ENCODE measurements around the gene INTS1. TPM values are rescaled to one million over a fixed set of nuclear protein-coding genes. Genes with fewer than 3 reads are reported as not detected.

The INTS1 gene
- total RNA-seq, 2 experiments from 2014 or later, result 91.0 to 91.5 TPM

GRCh38 chr7:1539181-1539881 is 35.1 kb upstream of the INTS1 start:
- no peaks in the 10 kb centered on the region for H3K27me3 Mint-ChIP-seq
- Histone ChIP-seq H3K27me3 (ENCODE audit: control insufficient read depth in 1 of 2, insufficient read depth in 2 of 2, low read length in 2 of 2) (no peaks in the 10 kb centered on the region), H3K36me3 (ENCODE audit: insufficient read depth, low read length) (peaks cover 65% of the 10 kb centered on the region), H3K4me1 (ENCODE audit: insufficient read depth, low read length) (peaks cover 9% of the 10 kb centered on the region), H3K27ac (ENCODE audit: low read depth in 1 of 2, low read length in 2 of 2) (no peak overlapping the region), H3K4me3 (ENCODE audit: low read length) (no peak overlapping the region), H3K9me3 (ENCODE audit: control insufficient read depth in 1 of 2, insufficient read depth in 1 of 2, low read length in 2 of 2) (no peaks in the 10 kb centered on the region)
- CTCF ChIA-PET, result interaction anchor here (0.6 kb wide), 1 partner anchor 27 kb away, joined by 3 read pairs; no protein-coding TSS in a partner anchor
- H3K27ac Mint-ChIP-seq, result no peak overlapping the region
- no peaks in the 10 kb centered on the region for H3K9me3 Mint-ChIP-seq
- no peak for DNase-seq
- no peak for ATAC-seq (ENCODE audit: poor library complexity)
- peaks cover 39% of the 10 kb centered on the region for H3K36me3 Mint-ChIP-seq (ENCODE audit: low read depth)
- no peak overlapping the region for H3K4me3 Mint-ChIP-seq
- POLR2A ChIA-PET, result no interaction called here
- peaks cover 4% of the 10 kb centered on the region for H3K4me1 Mint-ChIP-seq (ENCODE audit: low read depth)
- intact Hi-C loops (cut with DNase I, micrococcal nuclease), result no loop called here
- no peak for TF ChIP-seq CTCF (IDR thresholded peaks at IDR 0.05)

- DNase-seq (no peak), ATAC-seq (ENCODE audit: poor library complexity) (no peak)
- H3K36me3 Mint-ChIP-seq (ENCODE audit: low read depth), result peaks cover 39% of the 10 kb centered on the region
- no peak overlapping the region for H3K4me3 ChIP-seq (ENCODE audit: low read length)
- no peaks in the 10 kb centered on the region for H3K9me3 ChIP-seq (ENCODE audit: control insufficient read depth in 1 of 2, insufficient read depth in 1 of 2, low read length in 2 of 2)
- H3K4me1 ChIP-seq (ENCODE audit: insufficient read depth, low read length), result peaks cover 16% of the 10 kb centered on the region
- no peaks in the 10 kb centered on the region for H3K27me3 ChIP-seq (ENCODE audit: control insufficient read depth in 1 of 2, insufficient read depth in 2 of 2, low read length in 2 of 2)
- no peak for TF ChIP-seq CTCF (IDR thresholded peaks at IDR 0.05)
- intact Hi-C loops (cut with DNase I, micrococcal nuclease), result no loop called here
- CTCF ChIA-PET, result interaction anchor here (0.6 kb wide), 1 partner anchor 26 kb away, joined by 3 read pairs; no protein-coding TSS in a partner anchor
- H3K36me3 ChIP-seq (ENCODE audit: insufficient read depth, low read length), result peaks cover 68% of the 10 kb centered on the region
- no peaks in the 10 kb centered on the region for H3K27me3 Mint-ChIP-seq
- no peak overlapping the region for H3K27ac Mint-ChIP-seq
- POLR2A ChIA-PET, result no interaction called here
- H3K4me3 Mint-ChIP-seq, result no peak overlapping the region
- H3K27ac ChIP-seq (ENCODE audit: low read depth in 1 of 2, low read length in 2 of 2), result no peak overlapping the region
- H3K4me1 Mint-ChIP-seq (ENCODE audit: low read depth), result peaks cover 8% of the 10 kb centered on the region
- no peaks in the 10 kb centered on the region for H3K9me3 Mint-ChIP-seq
Observed at GRCh38 chr7:1538544-1539180, 34.5 kb upstream of the INTS1 start.

GRCh38 chr7:1537535-1538412 is 33.6 kb upstream of the INTS1 start:
- Histone ChIP-seq H3K4me1 (ENCODE audit: insufficient read depth, low read length) (peaks cover 25% of the 10 kb centered on the region), H3K36me3 (ENCODE audit: insufficient read depth, low read length) (peaks cover 66% of the 10 kb centered on the region), H3K9me3 (ENCODE audit: control insufficient read depth in 1 of 2, insufficient read depth in 1 of 2, low read length in 2 of 2) (no peaks in the 10 kb centered on the region), H3K4me3 (ENCODE audit: low read length) (no peak overlapping the region), H3K27me3 (ENCODE audit: control insufficient read depth in 1 of 2, insufficient read depth in 2 of 2, low read length in 2 of 2) (no peaks in the 10 kb centered on the region), H3K27ac (ENCODE audit: low read depth in 1 of 2, low read length in 2 of 2) (no peak overlapping the region)
- Mint-ChIP-seq H3K9me3 (no peaks in the 10 kb centered on the region), H3K27ac (no peak overlapping the region), H3K36me3 (ENCODE audit: low read depth) (peaks cover 43% of the 10 kb centered on the region), H3K4me3 (peak overlapping the region; percentile 45), H3K27me3 (no peaks in the 10 kb centered on the region), H3K4me1 (ENCODE audit: low read depth) (peaks cover 17% of the 10 kb centered on the region)
- no peak for ATAC-seq (ENCODE audit: poor library complexity)
- POLR2A ChIA-PET, result no interaction called here
- intact Hi-C loops (cut with DNase I, micrococcal nuclease), result no loop called here
- no peak for DNase-seq
- CTCF ChIA-PET, result no interaction called here
- no peak for TF ChIP-seq CTCF (IDR thresholded peaks at IDR 0.05)
